ENCODE results near the gene NEUROD2.

The NEUROD2 gene

DNA sequence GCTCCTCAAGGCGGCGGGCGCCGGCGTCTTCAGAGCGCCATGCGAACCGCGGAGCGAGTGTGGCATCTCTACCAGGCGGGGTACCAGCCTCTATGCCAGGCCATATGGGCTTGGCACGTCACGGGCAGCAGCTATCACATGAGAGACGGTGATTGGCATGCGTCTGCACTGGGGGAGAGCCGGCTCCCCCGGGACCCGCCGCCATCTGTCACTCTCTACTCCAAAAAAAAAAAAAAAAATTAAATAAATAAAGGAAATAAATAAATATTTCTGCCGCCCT, at the start of gene NEUROD2:
TSS of gene NEUROD2 (minus strand) at position 70 of the 280 bp plus-strand sequence. CDS start 1,321 bp downstream, outside the sequence.
- no peak for DNase-seq (ENCODE audit: low read depth)

DNA sequence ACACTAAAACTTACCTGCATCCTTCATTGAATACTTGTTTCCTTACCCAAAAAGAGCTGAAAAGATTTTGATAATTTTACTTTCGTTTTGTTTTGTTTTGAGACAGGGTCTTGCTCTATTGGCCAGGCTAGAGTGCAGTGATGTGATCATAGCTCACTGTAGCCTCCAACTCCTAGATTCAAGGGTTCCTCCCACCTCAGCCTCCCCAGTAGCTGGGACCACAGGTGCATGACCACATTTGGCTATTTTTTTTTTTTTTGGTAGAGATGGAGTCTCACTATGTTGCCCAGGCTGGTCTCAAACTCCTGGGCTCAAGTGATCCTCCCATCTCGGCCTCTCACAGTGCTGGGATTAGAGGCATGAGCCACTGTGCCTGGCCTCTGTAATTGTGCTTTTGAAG, 47.4 kb upstream of the NEUROD2 start:
- DNase-seq (ENCODE audit: low read depth) = no peak

DNA sequence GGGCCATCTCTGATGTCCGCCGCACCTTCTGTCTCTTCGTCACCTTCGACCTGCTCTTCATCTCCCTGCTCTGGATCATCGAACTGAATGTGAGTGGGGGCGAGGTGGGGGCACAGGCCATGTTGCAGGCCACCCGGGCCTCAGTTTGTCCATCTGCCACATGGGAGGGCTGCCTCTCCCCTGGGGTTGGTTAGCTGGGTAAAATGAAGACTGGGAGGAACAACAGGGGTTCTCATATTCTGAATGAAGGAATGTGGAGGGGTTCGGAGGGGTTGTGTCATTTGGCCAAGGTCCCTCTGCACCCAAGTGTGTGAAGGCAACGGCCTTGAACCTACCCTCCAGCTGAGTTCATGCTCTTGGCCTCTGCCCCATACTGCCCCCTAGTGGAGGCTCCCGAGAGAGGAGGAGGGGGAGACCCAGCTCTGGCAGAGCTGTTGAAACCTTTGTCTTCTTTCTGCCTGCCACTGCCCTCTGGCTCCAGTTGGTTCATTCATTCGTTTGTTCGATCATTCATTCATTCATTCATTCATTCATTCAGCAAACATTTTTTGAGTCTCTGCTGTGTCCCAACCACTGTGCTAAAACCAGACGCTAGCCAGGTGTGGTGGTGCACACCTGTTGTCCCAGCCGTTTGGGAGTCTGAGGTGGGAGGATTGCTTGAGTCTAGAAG, 46.1 kb upstream of the NEUROD2 start:
- DNase-seq (ENCODE audit: low read depth) = peak; percentile 78

DNA sequence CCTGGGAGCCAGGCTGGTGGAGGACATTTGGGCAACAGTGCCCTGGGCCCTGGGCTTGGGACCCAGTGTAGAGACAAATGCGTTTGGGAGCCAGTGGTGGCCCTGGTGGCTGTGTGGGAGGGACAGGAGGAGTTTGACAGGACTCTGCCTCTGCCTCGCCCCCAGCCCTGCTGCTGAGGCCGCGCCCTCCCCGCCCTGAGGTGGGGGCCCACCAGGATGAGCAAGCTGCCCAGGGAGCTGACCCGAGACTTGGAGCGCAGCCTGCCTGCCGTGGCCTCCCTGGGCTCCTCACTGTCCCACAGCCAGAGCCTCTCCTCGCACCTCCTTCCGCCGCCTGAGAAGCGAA, 45.6 kb upstream of the NEUROD2 start:
- DNase-seq (ENCODE audit: low read depth) = no peak

DNA sequence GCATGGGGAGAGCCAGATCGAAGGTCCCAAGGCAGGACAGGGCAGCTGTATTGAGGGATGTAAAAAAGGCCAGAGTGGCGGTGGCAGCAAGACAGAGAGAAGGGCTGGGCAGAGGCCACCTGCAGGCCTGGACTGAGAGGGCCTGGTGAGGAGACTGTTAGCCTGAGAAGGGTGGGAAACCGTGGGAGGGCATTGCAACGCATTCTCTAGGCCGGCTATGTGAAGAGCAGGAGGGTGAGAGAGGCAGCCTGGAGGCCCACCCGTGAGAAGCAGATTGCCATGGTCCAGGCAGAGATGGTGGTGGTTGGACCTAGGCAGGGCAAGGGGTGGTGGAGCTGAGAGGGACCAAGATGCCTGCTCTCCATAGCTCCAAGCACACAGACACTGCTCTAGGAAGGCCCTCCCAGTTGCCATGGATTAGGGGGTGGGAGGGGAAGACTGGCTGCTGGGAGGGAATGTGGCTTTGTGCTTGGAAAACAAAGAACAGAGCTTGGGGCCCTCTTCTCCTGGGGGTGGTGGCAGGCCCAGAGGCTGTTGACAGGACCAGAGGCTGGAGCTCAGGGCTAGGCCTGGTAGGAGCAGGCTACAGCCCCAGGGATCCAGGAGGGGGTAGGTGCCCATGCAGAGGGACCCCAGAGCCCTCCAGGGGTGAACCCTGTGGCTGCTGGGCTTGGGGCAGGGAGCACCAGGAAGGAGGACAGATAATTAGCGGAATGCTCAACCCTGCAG, 45.0 kb upstream of the NEUROD2 start:
- no peak for DNase-seq (ENCODE audit: low read depth)

DNA sequence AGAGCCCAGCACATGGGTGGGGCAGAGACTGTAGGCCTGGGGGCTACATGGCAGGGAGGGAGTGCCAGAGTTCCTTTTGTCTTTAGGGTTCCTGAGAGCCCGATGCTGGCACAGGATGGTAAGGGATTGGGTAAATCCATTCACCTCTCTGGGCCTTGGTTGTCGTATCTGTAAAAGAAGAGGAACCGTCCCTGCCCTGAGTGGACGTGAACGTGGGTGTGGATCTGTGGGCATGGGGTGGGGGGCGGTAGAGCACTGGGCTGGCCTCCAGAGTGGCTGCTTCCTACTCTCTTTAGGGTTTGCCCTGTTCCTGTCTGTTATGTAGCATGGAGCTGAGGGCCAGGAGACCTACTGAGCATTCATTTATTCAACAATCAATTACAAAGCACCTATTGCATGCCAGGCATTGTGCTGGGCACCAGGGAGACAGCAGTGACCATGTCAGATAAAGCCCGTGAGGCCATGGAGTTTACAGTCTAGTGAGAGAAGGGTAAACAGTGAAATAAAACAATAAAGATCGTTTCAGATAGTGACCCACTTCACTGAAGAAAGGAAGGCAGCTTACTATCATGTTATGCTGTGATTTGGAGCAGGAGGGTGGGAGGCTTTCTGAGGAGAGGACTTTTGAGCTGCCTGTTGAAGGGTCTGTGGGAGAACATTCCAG, 44.3 kb upstream of the NEUROD2 start:
- no peak for DNase-seq (ENCODE audit: low read depth)

DNA sequence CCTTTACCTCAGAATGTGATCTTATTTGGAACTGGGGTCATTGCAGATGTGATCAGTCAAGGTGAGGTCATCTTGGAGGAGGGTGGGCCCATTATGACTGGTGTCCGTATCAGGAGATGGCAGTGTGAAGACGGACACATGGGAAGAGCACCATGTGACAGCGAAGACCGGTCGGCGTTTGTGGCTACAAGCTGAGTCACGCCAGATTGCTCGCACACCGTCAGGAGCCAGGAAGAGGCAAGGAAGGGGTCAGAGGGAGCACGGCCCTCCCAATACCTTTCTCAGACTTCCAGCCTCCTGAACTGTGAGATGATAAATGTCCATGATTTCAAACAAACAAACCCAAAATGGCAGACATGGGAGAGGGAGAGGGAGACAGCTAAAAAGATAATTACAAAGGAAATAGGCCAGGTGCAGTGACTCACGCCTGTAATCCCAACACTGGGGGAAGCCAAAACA, 42.4 kb upstream of the NEUROD2 start:
- DNase-seq (ENCODE audit: low read depth) = no peak

DNA sequence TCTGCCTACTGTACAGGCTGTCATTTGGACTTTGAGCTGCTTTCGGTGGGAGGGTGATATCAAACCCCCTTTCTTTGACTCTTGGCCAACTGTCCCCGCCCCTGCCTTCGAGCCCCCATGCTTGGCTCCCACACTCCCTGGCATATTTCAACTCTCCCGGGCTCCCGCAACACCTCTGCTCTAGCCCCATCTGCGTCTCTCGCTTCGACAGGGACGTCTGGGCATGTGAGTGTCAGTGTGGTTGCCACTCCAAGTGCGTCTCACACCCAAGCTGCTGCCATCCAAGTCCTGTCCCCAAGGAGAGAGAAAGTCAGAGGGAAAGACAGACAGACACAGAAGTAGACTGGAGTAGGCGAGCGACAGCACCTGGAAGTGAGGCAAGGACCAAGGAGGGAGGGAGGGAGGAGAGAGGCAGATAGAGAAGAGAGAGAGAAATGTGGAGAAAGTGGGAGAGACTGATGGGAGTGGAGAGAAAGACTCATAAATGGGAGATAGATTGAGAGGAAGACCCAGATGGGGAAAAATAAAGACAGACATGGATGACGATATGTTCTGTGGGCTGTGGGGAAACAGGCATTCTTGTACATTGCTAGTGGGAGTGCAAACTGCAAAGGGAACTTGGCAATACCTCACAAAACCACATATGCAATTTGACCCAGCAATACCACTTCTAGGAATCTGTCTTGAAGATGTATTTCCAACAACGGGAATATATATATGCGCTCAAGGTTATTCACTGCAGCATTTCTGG, 41.1 kb upstream of the NEUROD2 start:
- DNase-seq (ENCODE audit: low read depth) = no peak

DNA sequence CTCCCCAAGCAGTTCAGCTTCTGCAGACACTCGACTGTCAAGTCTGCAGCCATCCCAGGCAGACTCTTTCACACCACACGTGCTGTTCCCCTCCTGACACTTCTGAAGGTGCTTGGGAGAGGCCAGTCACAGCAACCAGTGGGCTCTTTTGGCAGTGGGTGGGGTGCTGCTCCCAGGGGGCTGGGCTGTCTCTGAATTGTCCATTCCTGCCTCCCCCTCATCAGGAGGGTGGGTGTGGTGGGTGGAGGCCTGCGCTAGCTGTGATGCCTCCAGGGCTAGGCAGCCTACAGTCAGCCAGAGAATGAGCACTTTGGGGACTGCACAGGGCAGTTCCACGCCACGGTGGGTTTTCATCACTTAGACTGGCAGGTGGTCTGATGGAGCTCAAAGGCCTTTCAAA, 39.5 kb upstream of the NEUROD2 start:
- DNase-seq (ENCODE audit: low read depth) = no peak

DNA sequence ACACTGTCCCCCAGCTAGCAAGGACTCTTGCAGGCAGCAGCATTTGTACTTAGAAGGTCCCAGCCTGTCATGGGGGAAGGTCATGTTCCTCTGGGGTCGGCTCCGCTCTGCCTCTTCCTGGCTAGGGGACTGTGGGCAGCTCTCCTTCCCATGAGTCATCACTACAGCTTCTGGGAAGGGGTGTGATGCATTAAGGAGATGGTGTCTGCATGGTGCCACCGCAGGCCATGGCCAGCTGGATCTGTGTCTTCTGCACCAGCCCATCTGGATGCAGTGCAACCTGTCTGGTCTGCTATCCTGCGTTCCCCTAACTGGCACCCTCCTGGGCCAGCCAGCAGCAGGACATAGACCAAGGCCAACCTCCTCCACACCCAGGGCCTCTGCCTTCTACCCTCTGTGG, 35.6 kb upstream of the NEUROD2 start:
- no peak for DNase-seq (ENCODE audit: low read depth)

DNA sequence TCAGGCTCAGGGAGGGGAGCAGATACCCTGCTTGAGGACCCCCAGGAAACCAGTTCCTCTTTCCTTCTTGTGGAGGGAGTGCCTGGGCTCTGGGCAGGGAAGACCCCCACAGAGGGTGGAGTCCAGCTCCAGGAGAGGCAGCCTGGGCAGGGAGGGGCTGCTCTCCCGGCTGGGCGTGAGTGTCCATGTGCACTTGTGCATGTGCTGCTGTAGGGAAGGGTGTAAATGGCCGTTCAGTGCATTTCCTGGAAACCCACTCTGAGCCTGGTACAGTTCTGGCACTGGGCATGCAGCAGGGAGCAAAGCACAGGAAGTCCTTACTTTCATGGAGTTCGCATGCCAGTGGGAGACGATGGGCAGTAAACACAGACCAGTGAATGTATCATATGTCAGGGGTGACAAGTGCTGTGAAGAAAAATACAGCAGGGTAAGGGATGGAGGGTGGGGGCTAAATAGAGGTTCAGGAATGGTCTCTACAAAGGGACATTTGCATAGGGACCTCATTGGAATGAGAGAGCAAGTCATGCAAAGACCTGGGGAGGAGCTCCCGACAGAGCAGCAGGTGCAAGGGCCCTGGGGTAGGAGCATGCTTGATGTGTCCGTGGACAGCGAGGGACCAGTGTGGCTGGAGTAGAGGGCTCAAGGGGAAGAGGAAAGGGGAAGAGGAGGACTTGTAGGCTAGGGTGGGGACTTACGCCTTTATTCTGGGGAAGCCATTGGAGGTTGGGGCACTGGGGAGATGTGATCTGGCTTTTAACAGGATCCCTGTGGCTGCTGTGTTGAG, 34.8 kb upstream of the NEUROD2 start:
- DNase-seq (ENCODE audit: low read depth) = no peak

DNA sequence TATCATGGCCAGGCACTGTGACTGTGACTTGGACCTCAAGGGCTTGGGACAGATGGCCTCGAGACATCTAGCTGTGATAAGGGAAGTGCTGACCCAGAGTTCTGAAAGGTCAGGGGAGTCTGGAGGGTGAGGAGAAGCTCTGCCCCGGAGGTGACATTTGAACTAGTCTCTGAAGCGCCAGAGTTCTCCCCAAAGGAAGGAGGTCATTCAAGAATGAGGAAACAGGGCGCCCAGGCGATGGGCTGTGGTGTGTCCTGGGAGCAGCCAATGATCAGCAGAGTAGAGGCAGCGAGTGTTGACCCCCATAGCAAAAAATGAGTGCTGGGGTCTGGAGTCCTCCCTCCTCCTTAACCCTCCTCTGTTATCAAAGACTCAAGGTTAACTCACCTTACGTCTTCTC, 34.2 kb upstream of the NEUROD2 start:
- no peak for DNase-seq (ENCODE audit: low read depth)

DNA sequence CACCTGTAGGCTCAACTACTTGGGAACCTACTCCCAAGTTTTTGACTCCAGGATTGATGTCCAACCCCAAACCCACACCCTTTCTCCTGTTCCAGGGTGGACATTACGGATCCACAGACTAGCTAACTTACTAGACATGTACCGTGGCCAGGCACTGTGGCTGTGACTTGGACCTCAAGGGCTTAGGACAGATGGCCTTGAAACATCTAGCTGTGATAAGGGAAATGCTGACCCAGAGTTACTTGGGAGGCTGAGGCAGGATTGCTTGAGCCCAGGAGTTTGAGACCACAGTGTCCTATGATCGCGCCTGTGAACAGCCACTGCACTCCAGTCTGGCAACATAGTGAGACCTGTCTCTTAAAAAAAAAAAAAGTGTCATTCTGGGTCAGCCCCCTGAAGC, 33.4 kb upstream of the NEUROD2 start:
- no peak for DNase-seq (ENCODE audit: low read depth)

DNA sequence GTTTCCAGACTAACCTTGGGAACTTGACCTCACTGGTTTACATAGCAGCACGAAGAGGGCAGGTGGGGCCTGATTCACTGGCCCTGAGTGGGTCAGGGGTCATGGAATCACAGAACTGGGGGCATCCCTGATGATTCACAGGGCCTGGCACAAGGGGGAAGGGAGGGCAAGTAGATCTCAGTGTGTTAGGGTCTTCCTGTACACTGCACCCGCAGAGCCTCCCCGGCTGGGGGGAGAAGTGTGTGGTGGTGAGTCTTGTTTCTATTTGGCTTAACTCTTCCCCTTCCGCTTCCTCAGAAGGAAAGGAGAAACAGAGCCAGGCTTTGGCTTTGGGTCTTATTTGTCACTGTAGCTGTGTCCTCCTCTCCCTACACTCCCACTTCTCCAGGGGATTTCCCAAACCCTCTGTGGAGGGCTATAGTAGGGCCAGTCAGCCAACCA, 32.9 kb upstream of the NEUROD2 start:
- no peak for DNase-seq (ENCODE audit: low read depth)

DNA sequence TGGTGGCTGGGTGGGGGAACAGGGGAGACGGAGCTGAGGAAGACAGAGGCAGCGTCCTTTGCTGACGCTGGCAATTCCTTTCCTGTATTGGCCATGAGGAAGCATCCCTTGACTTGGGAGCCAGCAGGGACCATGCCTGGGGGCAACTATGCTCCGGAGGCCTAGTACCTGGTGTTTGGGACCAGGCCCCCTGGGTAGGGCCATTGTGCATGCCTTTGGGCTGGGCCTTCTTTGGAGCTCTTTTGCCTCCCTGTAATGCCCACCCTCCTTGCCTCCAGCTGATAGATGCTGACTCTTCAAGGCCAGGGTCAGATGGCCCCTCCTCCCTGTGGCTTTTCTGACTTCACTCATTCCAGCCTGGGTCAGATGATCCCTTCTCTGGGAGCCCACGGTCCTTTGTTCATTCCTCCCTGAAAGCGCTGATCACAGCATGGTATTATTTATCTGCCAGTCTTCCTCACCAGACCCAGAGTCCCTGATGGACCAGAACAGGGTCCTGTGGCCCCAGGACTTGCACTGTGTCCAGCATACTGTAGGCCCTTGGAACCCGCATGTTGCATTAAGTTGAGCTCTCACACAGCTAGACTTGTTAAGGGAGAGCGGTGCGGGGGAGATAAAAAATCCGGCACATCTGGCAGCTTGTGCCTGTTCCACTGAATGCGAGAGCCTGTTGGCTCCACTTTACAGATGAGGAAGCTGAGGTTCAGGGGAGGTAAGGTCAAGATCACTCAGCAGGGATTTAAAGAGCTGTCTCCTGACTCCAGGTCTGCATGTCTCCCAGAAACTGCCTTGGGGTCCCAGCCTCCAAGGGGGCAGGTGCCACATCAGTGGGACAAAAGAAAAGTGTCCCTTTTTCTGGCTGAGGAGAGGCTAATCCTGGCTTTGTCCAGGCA, 32.1 kb upstream of the NEUROD2 start:
- no peak for DNase-seq (ENCODE audit: low read depth)

DNA sequence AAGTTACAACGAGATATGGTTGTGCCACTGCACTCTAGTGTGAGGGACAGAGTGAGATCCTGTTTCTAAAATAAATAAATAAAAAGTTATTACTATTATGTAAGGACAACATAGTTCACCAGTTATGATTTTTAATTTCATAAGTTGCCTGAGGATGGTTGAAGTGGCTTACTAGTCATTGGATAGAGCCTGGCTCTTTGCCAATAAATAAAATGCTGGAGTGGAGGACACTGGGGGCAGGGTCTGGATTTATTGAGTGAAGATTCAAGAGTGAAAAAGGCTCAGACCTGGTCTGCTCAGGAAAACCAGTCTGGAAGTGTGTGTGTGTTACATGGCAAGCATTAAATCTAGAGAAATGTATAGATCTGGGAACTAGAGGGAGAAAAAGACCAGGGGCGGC, 31.3 kb upstream of the NEUROD2 start:
- DNase-seq (ENCODE audit: low read depth) = no peak

DNA sequence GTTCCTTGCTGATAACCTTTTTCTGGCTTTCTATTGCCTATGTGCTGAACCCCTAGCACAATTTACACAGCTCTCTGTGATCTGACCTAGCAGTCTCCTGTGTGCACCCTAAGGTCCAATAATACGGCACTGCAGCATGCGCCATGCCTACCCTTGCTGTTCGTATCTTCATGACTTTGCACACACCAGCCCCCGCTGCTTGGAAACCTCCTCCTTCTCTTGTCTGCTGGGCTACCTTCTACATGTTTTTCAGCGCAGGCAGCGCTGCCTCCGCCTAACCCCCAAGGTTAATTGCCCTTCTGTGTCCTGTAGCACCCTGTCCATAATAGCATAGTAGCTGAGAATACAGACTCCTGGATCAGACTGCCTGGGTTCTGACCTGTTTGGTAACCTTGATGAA, 30.6 kb upstream of the NEUROD2 start:
- DNase-seq (ENCODE audit: low read depth) = no peak

DNA sequence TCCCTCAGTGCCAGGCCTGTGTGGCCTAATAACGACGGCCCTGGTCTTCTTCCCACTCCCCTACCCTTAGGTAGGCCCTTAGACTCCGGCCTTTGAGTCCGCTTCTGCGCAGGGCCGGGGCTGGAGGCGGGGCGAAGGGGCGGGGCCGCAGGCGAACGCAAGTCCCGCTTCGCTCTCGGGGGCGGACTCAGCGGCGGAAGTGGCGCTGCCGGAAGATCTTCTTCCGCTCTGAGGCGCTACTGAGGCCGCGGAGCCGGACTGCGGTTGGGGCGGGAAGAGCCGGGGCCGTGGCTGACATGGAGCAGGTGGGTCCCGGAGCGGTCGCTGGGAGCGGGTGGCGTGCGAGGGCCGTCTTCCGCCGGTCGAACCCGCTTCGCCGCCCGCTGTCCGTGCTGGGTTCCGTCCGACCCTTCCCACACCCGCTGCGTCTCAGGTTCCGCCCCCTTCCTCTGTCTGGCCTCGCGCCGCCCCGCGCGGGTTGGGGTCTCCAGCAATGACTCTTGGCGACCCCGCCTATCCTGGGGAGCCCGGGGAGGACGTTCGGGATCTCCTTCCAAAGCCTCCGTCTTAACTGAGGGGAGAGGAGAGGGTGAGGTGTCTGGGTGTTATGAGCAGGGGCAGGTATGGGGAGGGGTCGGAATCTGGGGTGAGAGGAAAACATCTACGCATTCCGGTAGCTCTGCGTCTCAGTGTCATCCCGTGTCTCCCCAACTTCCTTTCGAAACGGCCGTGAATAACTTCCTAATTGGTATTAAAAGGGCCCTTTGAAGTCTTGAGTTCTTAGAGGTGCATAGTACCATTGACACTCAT, 29.4 kb upstream of the NEUROD2 start, which contains the start of gene STARD3:
TSS of gene STARD3 (plus strand) at position 218 of the 810 bp plus-strand sequence. CDS start 16,388 bp downstream, outside the sequence.
- peak; percentile 92 for DNase-seq (ENCODE audit: low read depth)

DNA sequence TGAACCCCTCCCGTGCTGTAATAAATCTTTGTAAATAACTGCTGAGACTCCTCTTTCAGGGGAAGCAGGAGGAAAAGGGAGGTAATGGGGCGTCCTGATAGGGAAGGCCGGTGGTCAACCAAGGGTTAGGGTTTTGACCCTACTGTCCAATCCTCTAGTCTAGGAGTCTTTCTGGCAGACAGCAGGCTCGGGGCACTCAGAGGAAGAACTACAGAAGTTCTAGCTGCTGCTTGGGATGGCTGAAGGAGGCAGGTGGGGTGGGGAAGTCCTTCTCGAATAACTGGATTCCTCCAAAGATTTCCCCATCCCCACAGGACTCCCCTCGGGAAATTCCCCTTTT, 28.8 kb upstream of the NEUROD2 start:
- no peak for DNase-seq (ENCODE audit: low read depth)

DNA sequence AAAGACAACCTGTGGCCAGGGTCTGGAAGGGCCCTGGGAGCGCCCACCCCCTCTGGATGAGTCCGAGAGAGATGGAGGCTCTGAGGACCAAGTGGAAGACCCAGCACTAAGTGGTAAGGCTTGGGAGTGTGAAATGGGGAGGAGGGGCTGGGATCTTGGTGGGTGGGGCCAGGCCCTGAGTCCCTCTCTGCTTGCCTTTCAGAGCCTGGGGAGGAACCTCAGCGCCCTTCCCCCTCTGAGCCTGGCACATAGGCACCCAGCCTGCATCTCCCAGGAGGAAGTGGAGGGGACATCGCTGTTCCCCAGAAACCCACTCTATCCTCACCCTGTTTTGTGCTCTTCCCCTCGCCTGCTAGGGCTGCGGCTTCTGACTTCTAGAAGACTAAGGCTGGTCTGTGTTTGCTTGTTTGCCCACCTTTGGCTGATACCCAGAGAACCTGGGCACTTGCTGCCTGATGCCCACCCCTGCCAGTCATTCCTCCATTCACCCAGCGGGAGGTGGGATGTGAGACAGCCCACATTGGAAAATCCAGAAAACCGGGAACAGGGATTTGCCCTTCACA, 28.0 kb upstream of the NEUROD2 start:
- no peak for DNase-seq (ENCODE audit: low read depth)

All from activated T-cell treated with anti-CD3 and anti-CD28 coated beads for 48 hours (primary cell).